Stimulated activated CD4-positive, alpha-beta T cell treated with anti-CD3 and anti-CD28 coated beads, Interleukin-12 subunit alpha, Interleukin-12 subunit beta, amount 100 ng/mL, for 4 hours (primary cell): ENCODE results near the gene PPWD1.
"Not testable (repeated sequence)": the region's sequence is repeated elsewhere in the genome, so short reads cannot be mapped to it uniquely, and the experiment has no call there.

Experiments used
- DNase-seq: peaks from one replicate; pipeline ENCODE4 v3.0.0-alpha.2; 2020

PPWD1 gene

GRCh38 chr5:65562731-65563701 lies at the start of gene PPWD1, which contains the start of gene CENPK:
TSS of gene PPWD1 (plus strand) at chr5:65563296. CDS start at chr5:65563311, 15 bp downstream.
TSS of gene CENPK (minus strand) at chr5:65563168. CDS start at chr5:65554907, 8,261 bp downstream.
- DNase-seq: peak; percentile 89

GRCh38 chr5:65525726-65526125 lies 37.4 kb upstream of the PPWD1 start:
- no peak for DNase-seq

- DNase-seq: no peak
These were observed 32.2 kb upstream of the PPWD1 start for GRCh38 chr5:65530904-65531303.

DNA sequence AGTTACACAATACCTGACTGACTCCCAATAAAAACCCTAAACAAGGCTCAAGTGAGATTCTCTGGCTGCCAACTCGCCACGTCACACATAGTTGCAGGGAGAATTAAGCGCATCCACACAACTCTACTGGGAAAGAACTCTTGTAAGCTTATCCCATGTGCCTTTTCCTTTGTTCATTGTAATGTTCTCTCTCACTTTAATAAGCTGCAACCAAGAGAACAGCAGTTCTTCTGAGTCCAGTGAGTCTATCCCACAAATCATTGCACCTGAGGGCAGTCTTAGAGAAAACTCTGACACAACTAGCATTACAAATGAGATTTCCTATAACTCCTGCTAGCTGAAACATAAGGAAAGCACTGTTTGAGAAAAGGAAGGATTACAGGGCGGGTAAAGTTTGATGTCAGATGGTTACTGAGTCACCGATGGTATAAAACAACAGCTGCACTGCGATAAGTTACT lies 27.5 kb upstream of the PPWD1 start:
- no peak for DNase-seq

GRCh38 chr5:65539827-65540226 lies 23.3 kb upstream of the PPWD1 start:
- no peak for DNase-seq

GRCh38 chr5:65544473-65544872 lies 18.6 kb upstream of the PPWD1 start:
- DNase-seq: no peak

DNA sequence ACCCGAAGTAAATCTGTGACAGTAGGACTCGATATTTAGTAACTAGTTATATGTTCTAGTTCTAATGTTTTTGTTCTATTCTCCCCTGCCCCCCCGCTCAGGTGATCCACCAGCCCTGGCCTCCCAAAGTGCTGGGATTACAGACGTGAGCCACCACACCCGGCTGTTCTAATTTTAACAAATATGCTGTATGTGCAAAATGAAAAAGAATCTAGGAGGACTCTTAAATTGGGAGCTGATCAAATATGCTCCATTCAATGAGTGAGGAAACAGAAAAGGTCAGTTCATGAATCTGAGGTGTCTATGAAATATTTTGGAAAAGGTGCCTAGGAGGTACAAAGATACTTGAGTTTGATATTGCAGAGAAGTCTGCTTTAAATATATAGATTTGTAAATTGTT lies 17.0 kb upstream of the PPWD1 start:
- no peak for DNase-seq

DNA sequence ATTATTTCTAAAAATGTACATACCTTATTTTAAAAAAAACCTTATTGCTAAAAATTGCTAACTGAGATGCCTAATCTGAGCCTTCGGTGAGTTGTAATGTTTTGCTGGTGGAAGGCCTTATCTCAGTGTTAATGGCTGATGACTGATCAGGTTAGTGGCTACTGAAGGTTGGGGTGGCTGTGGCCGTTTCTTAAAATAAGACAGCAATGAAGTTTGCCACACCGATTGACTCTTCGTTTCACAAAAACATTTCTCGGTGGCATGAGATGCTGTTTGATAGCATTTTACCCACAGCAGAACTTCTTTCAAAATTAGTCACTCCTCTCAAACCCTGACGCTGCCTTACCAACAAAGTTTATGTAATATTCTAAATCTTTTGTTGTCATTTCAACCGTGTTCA lies 14.8 kb upstream of the PPWD1 start:
- no peak for DNase-seq

DNA sequence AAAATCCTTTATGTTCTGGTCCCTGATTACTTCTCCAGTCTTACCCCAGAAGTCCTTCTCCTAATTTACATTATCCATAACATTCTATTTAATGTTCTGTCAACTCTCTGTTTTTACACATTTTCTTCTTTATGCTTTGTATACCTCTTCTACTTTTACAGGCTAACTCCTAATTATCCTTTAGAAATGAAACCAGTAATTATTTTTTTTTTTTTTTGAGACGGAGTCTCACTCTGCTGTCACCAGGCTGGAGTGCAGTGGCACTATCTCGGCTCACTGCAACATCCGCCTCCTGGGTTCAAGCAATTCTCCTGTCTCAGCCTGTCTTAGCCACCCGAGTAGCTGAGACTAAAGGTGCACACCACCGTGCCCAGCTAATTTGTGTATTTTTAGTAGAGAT lies 9.2 kb upstream of the PPWD1 start:
- no peak for DNase-seq

DNA sequence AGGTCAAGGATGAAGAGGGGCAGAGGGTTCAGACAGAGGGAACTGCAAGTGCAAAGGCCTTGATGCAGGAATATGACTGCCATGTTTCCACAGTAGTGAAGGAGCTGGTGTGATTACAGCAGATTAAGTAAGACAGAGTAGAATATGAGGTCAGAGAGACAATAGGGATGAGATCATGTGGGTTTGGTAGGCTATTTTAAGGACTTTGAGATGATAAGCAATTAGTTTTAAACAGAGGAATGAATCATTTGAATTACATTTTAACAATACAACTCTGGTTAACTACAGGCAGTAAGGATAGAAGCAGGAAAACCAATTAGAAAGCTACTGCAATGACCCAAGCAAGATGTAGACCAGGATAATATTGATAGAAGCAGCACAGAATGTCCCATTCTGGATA lies 7.8 kb upstream of the PPWD1 start:
- no peak for DNase-seq

DNA sequence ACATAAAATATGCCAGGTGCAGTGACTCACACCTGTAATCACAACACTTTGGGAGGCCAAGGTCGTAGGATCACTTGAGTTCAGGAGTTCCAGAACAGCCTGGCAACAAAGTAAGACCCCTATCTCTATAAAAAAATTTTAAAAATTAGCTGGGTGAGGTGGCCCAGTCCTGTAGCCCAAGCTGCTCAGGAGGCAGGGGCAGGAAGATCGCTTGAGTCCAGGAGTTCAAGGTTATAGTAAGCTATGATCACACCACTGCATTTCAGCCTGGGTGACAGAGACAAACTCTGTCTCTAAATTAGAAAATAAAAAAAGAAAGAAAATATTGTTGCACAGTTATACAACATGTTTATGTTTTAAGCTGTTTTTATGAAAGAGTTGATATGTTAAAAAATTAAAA lies 6.9 kb upstream of the PPWD1 start:
- no peak for DNase-seq

DNA sequence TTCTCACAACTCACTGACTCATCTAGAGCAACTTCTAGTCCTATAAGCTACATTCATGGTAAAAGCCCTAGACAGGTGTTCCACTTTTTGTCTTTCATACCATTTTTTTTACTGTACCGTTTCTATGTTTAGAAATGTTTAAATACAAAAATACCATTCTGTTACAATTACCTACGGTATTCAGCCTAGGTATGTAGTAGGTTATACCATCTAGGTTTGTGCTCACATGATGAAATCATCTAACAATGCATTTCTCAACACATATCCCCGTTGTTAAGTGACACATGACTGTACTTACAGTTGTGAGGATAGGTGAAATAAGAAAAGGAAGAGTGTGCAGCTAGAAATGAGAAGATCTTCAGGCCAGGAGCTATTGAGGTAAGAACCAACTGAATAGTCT lies 6.4 kb upstream of the PPWD1 start:
- DNase-seq: no peak

GRCh38 chr5:65563777-65564176 lies 681 bp downstream of the PPWD1 start:
- DNase-seq: no peak

DNA sequence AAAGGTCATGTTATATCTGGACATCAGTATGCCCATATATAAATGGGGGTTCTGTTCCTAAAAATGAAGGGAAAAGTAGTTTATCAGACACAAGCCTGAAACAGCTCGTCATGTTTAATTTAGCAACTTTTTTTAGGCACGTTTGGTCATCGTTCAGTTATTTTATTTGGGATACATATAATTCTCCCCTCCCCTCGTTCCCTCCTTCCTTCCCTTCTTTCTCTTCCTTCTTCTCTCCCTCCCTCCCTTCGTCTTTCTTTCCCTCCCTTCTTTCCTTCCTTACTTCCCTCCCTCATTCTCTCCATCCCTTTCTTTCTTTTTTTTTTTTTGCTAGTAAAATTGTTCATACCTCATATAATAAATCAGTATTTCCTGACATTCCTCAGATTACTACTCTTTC lies 3.4 kb downstream of the PPWD1 start:
- DNase-seq: no peak

- DNase-seq: no peak
These were observed 7.6 kb downstream of the PPWD1 start for GRCh38 chr5:65570598-65571226.

- no peak for DNase-seq
These were observed 14.0 kb downstream of the PPWD1 start for GRCh38 chr5:65577141-65577540.

DNA sequence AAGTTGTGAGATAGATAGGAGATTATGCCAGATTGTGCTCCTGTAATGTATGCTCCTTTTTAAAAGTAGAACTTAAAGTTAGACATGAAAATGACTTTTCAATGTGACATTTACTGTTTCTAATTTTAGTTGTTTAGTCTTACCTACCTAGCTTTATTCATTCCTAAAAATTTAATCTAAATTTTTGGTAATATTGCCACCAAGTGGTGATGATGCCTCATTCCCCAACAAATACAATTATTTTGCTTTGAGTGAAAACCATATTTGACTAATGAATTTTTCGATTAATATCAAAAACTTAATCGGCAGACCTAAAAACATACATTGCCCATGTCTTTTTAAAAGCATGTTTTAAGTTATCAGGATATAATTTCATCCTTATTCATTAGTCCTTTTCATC lies 25.6 kb downstream of the PPWD1 start:
- no peak for DNase-seq

- DNase-seq: not testable (repeated sequence)
These were observed 38.7 kb downstream of the PPWD1 start for GRCh38 chr5:65601761-65602160.

DNA sequence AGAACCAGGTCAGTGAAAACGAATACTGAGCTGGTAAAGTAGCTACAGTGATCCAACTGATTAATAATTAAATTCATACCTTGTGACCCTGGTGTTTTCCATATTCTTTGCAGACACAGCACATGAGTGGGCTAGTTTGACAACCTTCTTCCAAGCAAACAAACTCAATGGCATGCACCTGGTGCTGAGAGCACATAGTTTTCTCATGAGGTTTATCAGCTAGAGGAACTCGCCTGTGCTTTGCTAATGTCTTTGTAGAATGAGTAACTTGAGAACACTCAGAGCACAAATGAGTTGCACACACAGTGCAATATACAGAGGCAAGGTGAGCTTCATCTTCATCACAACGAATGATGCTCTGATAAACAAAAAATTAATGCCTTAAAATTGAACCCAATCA lies 48.4 kb downstream of the PPWD1 start:
- DNase-seq: no peak

DNA sequence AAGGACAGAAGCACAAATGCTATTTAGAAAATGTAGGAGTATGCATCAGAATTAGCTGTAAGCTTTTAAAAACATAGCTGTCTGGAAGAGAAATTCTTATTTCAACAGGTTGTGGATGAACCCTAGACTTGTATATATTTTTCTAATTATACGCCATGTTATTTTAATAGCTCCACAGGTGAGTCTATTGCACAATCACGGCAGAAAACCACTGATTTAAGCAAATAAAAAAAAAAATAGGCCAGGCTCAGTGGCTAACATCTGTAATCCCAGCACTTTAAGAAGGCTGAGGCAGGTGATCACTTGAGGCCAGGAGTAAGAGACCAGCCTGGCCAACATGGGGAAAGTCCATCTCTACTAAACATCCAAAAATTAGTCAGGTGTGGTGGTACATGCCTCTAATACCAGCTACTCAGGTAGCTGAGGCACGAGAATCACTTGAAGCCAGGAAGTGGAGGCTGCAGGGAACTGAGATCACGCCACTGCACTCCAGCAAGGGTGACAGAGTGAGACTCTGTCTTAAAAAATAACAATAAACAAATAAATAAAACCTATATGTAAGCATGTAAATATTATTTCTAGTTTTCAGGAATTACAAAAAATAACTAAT lies 49.3 kb downstream of the PPWD1 start:
- no peak for DNase-seq

- DNase-seq: no peak
These were observed 56.9 kb downstream of the PPWD1 start for GRCh38 chr5:65620021-65620420.

- DNase-seq: not testable (repeated sequence)
These were observed 58.9 kb downstream of the PPWD1 start for GRCh38 chr5:65621961-65622360.

DNA sequence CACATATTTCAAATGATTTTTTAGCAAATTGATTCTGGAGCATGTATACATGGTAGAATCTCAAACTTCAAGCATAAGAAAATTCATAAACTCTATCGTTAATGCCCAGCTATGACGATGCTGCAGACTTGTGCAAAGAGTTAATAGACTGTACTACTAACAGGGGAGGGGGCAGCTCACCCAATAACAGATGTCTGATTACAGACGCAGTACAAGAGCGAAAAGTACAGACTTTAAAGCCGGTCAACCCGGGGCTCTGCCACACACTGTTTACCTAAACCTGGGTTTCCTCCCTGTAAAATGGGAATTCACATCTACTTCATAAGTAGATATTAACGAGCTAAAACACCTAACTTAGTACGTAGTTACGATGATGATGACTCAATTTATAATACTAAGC lies 60.4 kb downstream of the PPWD1 start:
- no peak for DNase-seq
